MV-4-11 (cell line): ENCODE results near the gene SLCO4A1.
A peak's percentile ranks its signal among the peaks of the same experiment; 100 is the strongest.
"Not testable (repeated sequence)": the region's sequence is repeated elsewhere in the genome, so short reads cannot be mapped to it uniquely, and the experiment has no call there.

Experiments used
- DNase-seq: peaks from one replicate; lab custom pipeline; 2025; lab: John Stamatoyannopoulos, UW

SLCO4A1 gene

DNA sequence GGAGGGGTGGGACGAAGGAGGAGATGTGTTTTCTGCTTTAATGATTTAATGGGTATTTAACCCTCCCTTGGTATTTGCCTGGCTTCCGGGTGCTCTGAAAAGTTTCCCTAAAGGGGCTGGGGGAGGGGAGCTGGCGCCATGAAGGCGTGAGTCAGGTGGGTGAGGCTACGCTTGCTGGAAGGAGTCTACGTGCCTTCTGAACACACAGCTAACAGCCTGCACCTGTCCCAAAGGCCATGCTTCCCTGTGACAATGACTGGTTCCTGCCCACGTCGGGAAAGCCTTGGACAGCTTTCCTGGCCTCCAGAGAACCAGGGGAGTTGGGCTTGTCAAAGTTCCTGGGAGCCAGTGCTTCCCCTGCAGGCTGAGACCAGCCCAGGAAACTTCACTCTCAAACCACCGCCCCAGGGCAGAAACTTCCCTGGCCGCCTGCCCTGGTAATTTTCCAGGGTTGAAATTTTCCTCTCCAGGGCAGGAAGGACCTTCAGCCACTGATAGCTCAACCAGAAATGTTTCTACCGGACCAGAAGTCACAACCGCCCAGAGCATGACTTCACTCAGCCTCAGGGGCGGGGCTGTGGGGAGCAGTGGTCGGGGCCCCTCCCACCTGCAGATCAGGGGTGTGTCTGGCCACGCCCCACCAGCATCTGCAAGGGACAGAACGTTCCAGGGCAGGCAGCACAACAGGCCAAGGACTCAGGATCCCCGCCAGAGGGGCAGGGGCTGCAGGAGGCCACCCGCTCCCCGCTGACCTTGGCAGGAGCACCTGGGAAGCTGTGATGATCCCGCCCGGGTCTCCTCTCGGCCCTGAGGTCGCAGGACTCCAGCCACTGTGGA is 18.6 kb upstream of the SLCO4A1 start:
- DNase-seq, result peak; percentile 93

- DNase-seq, result no peak
Measured at GRCh38 chr20:62624325-62624690, 18.0 kb upstream of the SLCO4A1 start.

- peak; percentile 91 for DNase-seq
Measured at GRCh38 chr20:62624719-62625453, 17.4 kb upstream of the SLCO4A1 start.

DNA sequence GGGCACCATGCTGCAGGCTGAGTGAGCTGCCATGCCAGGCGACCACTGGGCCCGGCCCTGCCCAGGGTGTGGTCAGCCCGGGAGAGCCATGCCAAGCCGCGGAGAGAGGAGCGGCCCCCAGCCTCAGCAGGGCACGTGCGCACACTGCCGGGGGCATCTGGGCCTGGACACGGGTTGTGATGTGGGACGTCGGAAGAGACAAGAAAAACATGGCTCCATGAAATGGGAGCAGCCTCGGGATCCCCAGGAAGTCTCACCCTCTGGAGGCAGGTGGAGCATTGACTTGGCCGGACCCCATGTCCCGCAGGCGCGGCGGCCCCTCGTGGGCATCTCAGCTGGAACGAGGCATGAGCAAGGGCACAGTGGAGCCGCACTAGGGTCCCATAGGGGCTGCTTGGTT is 16.8 kb upstream of the SLCO4A1 start:
- no peak for DNase-seq

DNA sequence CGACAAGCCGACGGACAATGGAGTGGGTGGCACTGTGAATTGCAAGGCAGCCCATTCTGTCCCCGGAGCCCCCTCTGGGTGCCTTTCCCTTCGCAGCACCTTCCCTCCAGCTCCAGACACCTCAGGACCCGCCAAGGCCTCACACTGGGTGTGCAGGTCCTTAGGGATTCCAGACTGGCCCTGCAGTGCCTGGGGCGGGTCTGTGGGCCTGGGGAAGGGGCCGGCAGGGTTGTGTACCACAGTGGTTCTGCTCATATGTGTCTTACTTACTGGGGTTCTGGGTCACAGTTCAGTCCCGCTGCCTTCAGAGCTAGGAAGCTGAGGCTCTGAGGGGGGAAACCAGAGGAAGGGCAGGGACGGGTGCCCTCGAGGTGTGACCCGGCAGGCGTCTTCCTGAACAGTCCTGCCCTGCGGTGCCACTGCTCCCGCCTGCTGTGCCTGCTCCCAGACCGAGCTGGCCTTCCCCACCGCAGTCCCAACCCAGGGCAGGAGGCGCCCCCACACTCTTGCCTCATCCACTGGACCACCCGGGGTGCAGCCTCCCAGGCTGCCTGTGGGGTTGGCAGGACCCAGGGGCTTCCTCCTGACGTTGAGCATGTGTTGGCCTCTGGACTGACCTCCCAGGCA is 16.3 kb upstream of the SLCO4A1 start:
- DNase-seq, result no peak

- not testable (repeated sequence) for DNase-seq
Measured at GRCh38 chr20:62627425-62627824, 14.9 kb upstream of the SLCO4A1 start.

DNA sequence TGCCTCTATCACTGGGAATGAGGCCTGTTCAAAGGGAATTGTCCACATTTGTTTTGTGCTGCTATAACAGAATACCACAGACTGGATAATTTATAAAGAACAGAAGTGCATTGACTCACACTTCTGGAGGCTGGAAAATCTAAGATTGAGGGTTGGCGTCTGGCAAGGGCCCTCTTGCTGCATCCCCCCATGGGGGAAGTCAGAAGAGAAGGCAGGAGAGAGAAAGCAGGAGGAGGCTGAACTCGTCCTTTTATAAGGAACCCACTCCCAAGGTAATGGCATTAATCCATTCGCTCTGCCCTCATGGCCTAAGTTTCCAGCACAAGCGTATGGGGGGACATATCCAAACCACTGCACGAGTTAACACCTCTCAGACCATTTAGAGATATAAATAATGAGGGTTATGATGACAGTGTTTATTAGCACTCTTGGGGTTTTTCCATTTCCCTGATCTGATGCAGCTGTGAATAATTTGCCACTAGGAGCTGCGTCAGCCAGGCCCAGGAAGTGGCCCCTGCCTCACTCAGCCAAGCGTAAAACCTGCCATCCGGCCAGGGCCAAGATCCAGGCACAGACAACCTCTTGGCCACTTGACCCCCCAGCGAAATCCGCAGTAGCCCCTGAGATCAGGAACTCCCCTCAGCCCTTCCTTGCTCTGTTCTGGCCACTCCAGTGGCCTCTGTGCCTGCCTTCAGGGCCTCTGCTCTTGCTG is 14.2 kb upstream of the SLCO4A1 start:
- DNase-seq, result no peak

DNA sequence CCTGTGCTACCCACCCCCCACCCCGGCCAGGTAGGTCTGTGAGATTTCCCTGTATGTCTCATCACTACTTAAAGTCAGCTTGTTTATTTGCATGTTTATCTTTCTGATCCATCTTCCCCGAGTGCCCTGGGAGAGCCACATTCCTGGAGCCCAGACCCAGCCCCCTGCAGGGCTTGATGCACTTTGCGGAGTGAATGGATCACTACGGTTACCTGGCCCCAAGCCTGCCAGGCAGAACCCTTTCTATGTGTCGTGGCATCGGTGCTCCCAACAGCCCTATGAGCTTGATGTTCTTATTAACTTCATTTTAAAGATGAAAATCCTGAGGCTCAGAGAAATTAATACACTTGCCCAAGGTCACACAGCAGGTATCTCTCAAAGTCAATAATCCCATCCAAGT is 13.6 kb upstream of the SLCO4A1 start:
- DNase-seq, result no peak

- no peak for DNase-seq
Measured at GRCh38 chr20:62629864-62630470, 12.3 kb upstream of the SLCO4A1 start.

DNA sequence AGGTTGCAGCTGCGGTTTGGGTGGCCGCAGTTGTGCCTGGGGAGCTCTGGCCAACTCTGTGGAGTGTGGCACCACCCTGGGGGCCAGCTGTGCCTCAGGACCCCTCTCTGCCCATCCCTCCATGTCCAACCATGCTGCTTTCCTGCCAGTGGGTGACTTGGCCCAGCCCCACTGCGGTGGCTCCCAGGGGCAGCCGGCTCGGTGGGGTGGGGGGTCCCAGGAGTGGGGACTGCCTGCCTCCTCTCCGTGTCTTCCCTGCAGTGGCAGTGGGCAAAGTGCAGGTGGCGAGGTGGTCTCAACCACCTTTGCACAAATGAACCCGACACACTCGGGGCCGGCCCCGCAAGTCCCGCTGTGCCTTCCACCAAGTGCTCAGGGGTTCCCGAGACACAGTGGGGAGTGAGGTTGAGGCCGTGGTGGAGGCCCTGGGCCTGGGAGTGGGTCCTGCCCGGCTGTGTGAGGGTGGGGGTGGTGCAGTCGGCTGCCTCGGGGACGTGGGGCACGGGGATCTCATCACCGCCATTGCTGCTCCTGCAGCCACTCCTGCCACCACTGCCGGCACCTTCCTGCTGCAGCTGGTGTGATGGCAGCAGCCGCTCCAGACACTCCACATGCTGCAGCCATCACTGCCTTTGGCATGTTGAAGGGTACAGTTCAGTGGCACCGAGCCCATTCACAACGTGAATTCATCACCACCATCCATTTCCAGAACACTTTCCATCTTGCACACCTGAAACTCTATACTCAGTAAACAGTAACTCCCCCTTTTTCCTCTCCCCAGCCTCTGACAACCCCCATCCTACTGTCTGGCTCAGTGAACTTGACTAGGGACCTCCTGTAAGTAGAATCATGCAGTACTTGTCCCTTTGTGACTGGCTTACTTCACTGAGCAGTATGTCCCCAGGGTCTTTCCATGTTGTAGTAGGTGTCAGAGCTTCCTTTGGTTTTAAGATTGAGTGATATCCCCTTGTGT is 10.7 kb upstream of the SLCO4A1 start:
- DNase-seq, result no peak

DNA sequence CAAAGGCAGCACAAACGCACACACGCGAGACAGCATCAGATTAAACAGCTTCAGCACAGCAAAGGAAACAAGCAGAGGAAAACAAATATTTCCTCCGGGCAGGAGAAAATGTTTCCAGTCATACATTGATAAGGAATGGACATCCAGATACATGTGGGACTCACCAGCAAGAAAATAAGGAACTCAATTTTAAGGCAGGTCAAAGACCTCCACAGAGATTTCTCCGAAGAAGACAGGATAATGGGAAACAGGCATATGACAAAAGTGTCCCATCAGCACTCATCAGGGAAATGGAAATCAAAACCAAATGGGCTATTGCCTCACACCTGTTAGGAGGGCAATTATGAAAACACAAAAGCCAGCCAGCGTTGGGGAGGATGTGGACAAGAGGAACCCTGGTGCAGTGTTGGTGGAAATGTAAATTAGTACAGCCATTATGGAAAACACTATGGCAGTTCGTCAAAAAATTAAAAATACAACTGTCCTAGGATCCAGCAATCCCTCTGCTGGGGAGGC is 9.7 kb upstream of the SLCO4A1 start:
- no peak for DNase-seq

GRCh38 chr20:62633598-62634329 is 8.5 kb upstream of the SLCO4A1 start:
- DNase-seq, result no peak

- DNase-seq, result no peak
Measured at GRCh38 chr20:62634330-62634967, 7.9 kb upstream of the SLCO4A1 start.

DNA sequence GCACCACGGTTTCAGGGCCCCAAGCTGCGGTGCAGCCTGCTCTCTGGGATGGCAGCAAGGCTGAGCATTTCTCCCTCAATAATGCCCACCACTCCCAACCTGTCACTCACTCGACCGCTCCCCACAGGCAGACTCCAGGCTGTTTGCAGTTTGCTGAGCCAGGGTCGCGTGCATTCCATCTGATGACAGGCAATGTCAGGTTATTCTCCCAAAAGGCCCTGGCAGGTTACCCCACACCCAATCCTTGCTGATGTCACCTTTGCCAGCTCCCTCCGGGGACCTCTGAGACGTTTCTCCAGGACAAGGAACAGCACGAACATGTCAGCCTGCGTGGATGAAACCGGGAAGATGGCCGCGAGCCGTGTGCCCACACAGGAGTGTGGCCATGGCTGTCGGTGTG is 7.1 kb upstream of the SLCO4A1 start:
- no peak for DNase-seq

DNA sequence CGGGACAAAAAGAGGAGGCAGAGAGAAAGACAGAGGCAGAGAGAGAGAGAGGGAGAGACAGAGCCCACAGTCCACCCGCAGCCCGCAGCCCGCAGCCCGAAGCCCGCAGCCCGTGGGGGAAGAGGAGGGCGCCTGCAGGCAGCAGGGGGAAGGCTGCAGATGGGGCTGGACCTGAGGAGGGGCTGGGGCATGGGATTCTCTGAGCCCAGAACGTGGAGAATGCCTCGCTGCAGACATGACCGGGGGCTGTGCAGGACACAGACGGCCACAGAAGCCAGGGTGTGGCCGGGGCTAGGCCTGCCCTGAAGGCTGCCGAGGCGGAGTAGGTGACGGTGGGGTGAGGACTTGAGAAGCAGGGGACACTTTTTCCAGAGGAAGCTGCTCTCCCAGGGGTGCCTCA is 6.5 kb upstream of the SLCO4A1 start:
- no peak for DNase-seq

GRCh38 chr20:62636446-62636845 is 5.9 kb upstream of the SLCO4A1 start:
- no peak for DNase-seq

GRCh38 chr20:62637110-62637509 is 5.2 kb upstream of the SLCO4A1 start:
- DNase-seq, result peak; percentile 76

GRCh38 chr20:62637521-62638054 is 4.7 kb upstream of the SLCO4A1 start:
- DNase-seq, result no peak

- no peak for DNase-seq
Measured at GRCh38 chr20:62638055-62638570, 4.2 kb upstream of the SLCO4A1 start.
